HEK293T (cell line): ENCODE data around the gene ICOS.

Experiments
- ARNT ChIP-seq: fragments of 450-650 bp; IDR thresholded peaks from 2 replicates; pipeline ENCODE4 v1.6.1; 2017; ENCODE audit warnings: mild to moderate bottlenecking
- FOXM1 ChIP-seq: fragments of 450-650 bp; IDR thresholded peaks from 2 replicates; pipeline ENCODE4 v1.6.1; 2017; ENCODE audit warnings: mild to moderate bottlenecking, borderline replicate concordance
- NFRKB ChIP-seq: fragments of 450-650 bp; IDR thresholded peaks from 2 replicates; pipeline ENCODE4 v1.6.1; 2016; ENCODE audit warnings: mild to moderate bottlenecking, moderate library complexity
- SP1 ChIP-seq: fragments of 450-650 bp; IDR thresholded peaks from 2 replicates; pipeline ENCODE4 v1.6.1; 2017

DNA sequence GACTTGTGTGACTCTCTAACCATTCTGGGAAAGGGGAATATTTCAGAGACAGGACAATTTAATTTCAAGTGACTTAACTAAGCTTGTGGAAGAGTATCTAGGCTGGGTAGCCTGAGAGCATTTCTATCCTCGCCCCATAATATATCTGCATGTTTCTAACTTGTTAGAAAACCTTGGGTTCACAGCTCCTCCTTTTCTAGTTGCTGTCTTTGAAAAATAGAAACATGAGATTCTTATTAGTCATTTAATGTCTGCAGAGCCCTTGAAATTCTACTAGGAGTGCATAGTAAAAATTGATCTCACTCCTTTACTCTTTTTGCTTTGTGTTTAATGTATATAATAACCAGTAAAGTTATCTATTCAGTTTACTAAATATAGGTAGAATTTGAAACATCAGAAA, 46.6 kb upstream of the ICOS start:
- no peak for TF ChIP-seq NFRKB
- no peak for TF ChIP-seq ARNT
- TF ChIP-seq FOXM1 = no peak
- no peak for TF ChIP-seq SP1
